Testis (tissue), 3 donors: ENCODE results near the gene FHOD1. TPM values are rescaled to one million over a fixed set of nuclear protein-coding genes. Genes with fewer than 3 reads are reported as not detected.

ENCODE experiments used
- DNase-seq: peaks from one replicate; pipeline ENCODE4 v3.0.0-alpha.2; 2019
- H3K27ac ChIP-seq, 2 donors: fragments of 200-600 bp; sonication (generic); one replicate each; pipeline ENCODE4 v1.5.1; 2019
- H3K27me3 ChIP-seq: fragments of 200-600 bp; sonication (generic); one replicate; pipeline ENCODE4 v1.5.1; 2019
- H3K36me3 ChIP-seq: fragments of 200-600 bp; sonication (generic); one replicate; pipeline ENCODE4 v1.5.1; 2017; ENCODE audit warnings: low read depth; ENCODE audit errors: missing control alignments
- H3K4me1 ChIP-seq: fragments of 200-600 bp; sonication (generic); one replicate; pipeline ENCODE4 v1.5.1; 2019
- H3K4me3 ChIP-seq, 2 donors: fragments of 200-600 bp; sonication (generic); one replicate each; pipeline ENCODE4 v1.5.1; 2017 to 2019
- H3K9me3 ChIP-seq: fragments of 200-600 bp; sonication (generic); one replicate; pipeline ENCODE4 v1.5.1; 2017
- POLR2A ChIP-seq: fragments of 450-650 bp; IDR thresholded peaks from one replicate; pipeline ENCODE4 v1.6.1; 2017; ENCODE audit warnings: antibody characterized with exemption, mild to moderate bottlenecking, moderate library complexity
- WGBS, 2 donors: methylation state at CpG; one replicate each; pipeline ENCODE4 v1.1.5; 2018; 5-methylcytosine and 5-hydroxymethylcytosine counted together
- intact Hi-C: fragments of 100-400 bp; cut with DNase I; formaldehyde crosslinking; loops from one replicate; pipeline ENCODE4 v1.15.1; 2023; ENCODE audit warnings: low total_unique reads
- polyA plus RNA-seq: library from polyadenylated mRNA; stranded (reverse); fragments of 350-450 nt; fragmentation: Illumina TruSeq; extraction: RNeasy Lipid Tissue Mini Kit (QIAGEN cat#74804); gene quantifications from one replicate; pipeline ENCODE4 v1.2.3, GENCODE V29; 2014; ENCODE audit warnings: low read depth, low replicate concordance; ENCODE audit not compliant: insufficient read depth
- total RNA-seq, 2 donors: library from RNA; depleted of rRNA; stranded (reverse); fragments of >200 nt; gene quantifications; one replicate each; pipeline ENCODE4 v1.2.3, GENCODE V29; 2016
- TF ChIP-seq, protein P1 (sequence below), 3 experiments: fragments of 450-650 bp in 2 of 3; fragments of 200-600 bp in 1 of 3; sonication (generic) in 1 of 3; IDR thresholded peaks; one replicate each; pipeline ENCODE4 v1.5.1; 2016 to 2019; ENCODE audit warnings: antibody characterized with exemption in 3 of 3, mild to moderate bottlenecking in 2 of 3, moderate library complexity in 1 of 3

Gene FHOD1
- total and polyA plus RNA-seq, 3 donors from 2014 or later = 17.0 to 40.0 (median 28.8) TPM

DNA sequence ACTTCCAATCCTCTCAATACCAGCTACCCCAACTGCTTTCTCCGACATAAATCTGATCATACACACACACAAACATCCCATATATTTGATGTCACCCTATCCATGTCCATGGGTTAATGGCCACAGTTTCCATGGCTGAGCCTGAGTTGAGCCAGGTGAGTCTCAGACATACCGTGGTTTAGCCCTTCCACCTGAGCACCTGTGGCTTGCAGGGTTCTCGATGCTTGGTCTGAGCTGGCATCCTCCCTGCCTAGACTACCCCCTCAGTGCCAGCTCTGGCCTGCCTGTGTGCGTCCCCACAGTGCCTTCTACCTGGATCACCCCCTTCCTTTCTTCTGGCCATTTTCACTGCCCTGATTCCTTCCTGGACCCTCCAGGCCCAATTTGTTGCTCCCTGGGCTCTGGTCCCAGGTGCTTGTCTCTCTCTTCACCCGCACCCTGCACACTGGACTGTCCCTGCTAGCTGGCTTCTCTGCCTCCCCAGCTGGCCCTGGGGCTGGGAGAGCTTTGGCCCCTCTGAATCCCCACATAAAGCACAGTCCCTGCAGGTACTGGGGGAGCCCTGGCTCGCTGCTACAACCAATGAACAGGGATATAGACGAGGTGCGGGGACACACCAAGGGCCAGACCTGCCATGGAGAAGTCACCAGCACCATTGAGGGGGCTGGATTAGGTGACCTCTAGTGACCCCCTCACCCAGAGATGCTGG lies 41.0 kb downstream of the FHOD1 start:
- Histone ChIP-seq H3K9me3 (no peaks in the 10 kb centered on the region), H3K27me3 (no peaks in the 10 kb centered on the region), H3K4me3 (no peak overlapping the region), H3K4me1 (peaks cover 14% of the 10 kb centered on the region), H3K36me3 (no peaks in the 10 kb centered on the region), H3K27ac (no peak overlapping the region)
- WGBS, 2 donors = 95% methylated on average over 8 of the region's 8 CpGs
- intact Hi-C loops = no loop called here
- TF ChIP-seq, protein P1, sequence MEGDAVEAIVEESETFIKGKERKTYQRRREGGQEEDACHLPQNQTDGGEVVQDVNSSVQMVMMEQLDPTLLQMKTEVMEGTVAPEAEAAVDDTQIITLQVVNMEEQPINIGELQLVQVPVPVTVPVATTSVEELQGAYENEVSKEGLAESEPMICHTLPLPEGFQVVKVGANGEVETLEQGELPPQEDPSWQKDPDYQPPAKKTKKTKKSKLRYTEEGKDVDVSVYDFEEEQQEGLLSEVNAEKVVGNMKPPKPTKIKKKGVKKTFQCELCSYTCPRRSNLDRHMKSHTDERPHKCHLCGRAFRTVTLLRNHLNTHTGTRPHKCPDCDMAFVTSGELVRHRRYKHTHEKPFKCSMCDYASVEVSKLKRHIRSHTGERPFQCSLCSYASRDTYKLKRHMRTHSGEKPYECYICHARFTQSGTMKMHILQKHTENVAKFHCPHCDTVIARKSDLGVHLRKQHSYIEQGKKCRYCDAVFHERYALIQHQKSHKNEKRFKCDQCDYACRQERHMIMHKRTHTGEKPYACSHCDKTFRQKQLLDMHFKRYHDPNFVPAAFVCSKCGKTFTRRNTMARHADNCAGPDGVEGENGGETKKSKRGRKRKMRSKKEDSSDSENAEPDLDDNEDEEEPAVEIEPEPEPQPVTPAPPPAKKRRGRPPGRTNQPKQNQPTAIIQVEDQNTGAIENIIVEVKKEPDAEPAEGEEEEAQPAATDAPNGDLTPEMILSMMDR (IDR thresholded peaks at IDR 0.05) = no peak
- TF ChIP-seq POLR2A = no peak
- DNase-seq = no peak

DNA sequence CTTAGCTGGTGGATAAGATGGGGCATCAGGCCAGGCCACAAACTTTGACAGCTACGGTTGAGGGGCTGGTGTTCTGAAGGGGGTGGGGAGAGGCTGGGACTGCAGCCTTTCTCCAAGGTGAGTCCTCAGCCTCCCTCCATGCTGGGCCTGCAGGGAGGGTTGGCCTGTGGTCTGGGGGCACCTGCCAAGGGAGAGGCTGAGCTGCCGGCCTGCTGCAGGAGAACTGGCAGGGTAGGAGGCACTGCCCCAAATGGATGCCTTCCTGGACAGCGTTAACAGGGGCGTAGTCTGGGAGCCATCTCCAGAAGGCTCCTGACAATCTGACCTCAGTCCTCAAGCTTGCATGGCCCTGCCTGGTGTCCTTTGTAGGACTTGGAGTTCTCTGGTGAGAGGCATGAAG lies 43.2 kb downstream of the FHOD1 start:
- intact Hi-C loops = no loop called here
- no peaks in the 10 kb centered on the region for H3K9me3 ChIP-seq
- DNase-seq = no peak
- 76 to 84% methylated on average over 3 to 4 of the region's 4 CpGs for WGBS, 2 donors
- no peak overlapping the region for H3K4me3 ChIP-seq
- peaks cover 17% of the 10 kb centered on the region for H3K4me1 ChIP-seq
- no peaks in the 10 kb centered on the region for H3K36me3 ChIP-seq
- no peak for TF ChIP-seq POLR2A
- TF ChIP-seq, protein P1 (IDR thresholded peaks at IDR 0.05) = no peak
- no peak overlapping the region for H3K27ac ChIP-seq
- H3K27me3 ChIP-seq = no peaks in the 10 kb centered on the region

DNA sequence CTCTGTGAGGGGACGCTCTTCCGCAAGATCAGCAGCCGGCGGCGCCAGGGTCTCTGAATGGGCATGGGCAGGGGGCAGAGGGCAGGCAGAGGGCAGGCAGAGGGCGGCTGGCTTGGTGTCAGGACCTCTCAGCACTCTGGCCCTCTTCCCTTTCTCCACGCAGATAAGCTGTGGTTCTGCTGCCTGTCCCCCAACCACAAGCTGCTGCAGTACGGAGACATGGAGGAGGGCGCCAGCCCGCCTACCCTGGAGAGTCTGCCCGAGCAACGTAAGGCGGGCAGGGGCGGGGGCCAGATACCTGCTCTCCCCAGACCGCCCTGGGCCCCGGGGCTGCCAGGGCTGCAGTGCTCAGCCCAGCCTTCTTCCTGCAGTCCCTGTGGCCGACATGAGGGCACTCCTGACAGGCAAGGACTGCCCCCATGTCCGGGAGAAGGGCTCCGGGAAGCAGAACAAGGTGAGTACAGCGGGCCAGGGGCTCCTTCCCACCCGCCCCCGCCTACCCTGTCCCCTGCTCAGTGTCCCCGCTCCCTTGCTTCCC lies 44.3 kb downstream of the FHOD1 start:
- no peaks in the 10 kb centered on the region for H3K27me3 ChIP-seq
- no peak overlapping the region for H3K4me3 ChIP-seq
- 94 to 95% methylated on average over 11 to 23 of the region's 23 CpGs for WGBS, 2 donors
- intact Hi-C loops = no loop called here
- no peaks in the 10 kb centered on the region for H3K9me3 ChIP-seq
- peaks cover 25% of the 10 kb centered on the region for H3K4me1 ChIP-seq
- no peak for DNase-seq
- TF ChIP-seq, protein P1 (IDR thresholded peaks at IDR 0.05) = no peak
- no peak for TF ChIP-seq POLR2A
- H3K27ac ChIP-seq = no peak overlapping the region
- no peaks in the 10 kb centered on the region for H3K36me3 ChIP-seq

DNA sequence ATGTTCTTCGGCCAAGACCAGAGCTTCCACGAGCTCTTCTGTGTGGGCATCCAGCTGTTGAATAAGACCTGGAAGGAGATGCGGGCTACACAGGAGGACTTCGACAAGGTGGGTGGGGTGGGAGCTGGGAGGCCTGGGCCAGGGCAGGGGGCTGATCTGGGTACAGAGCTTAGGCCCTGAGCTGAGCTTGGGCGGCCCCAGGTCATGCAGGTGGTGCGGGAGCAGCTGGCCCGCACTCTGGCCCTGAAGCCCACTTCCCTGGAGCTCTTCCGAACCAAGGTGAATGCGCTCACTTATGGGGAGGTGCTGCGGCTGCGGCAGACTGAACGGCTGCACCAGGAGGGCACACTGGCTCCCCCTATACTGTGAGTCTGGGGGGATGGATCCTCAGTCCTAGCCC lies 44.9 kb downstream of the FHOD1 start:
- Histone ChIP-seq H3K9me3 (no peaks in the 10 kb centered on the region), H3K4me3 (no peak overlapping the region), H3K27ac (no peak overlapping the region), H3K27me3 (no peaks in the 10 kb centered on the region), H3K36me3 (no peaks in the 10 kb centered on the region), H3K4me1 (peaks cover 23% of the 10 kb centered on the region)
- 68 to 94% methylated on average over 3 to 12 of the region's 12 CpGs for WGBS, 2 donors
- TF ChIP-seq, protein P1 (IDR thresholded peaks at IDR 0.05) = no peak
- no peak for TF ChIP-seq POLR2A
- intact Hi-C loops = no loop called here
- DNase-seq = no peak
